Activated CD4-positive, alpha-beta T cell treated with anti-CD3 and anti-CD28 coated beads, Interleukin-2, amount 50 U/mL, for 16 hours (primary cell): ENCODE data around the gene CCDC190.
"Not testable (repeated sequence)": the region's sequence is repeated elsewhere in the genome, so short reads cannot be mapped to it uniquely, and the experiment has no call there.

Source experiments
- DNase-seq: peaks from one replicate; pipeline ENCODE4 v3.0.0-alpha.2; 2020

CCDC190 gene

GRCh38 chr1:162823771-162824525 lies 37.0 kb downstream of the CCDC190 start:
- DNase-seq: no peak

- peak; percentile 43 for DNase-seq
These were observed 37.7 kb downstream of the CCDC190 start for GRCh38 chr1:162823231-162823630.

- DNase-seq: peak; percentile 14
These were observed 38.4 kb downstream of the CCDC190 start for GRCh38 chr1:162822391-162823200.

GRCh38 chr1:162818666-162819065 lies 42.3 kb downstream of the CCDC190 start:
- not testable (repeated sequence) for DNase-seq

- not testable (repeated sequence) for DNase-seq
These were observed 42.8 kb downstream of the CCDC190 start for GRCh38 chr1:162818136-162818535.

- not testable (repeated sequence) for DNase-seq
These were observed 48.6 kb downstream of the CCDC190 start for GRCh38 chr1:162812357-162812756.

GRCh38 chr1:162807503-162807902 lies 53.5 kb downstream of the CCDC190 start:
- DNase-seq: not testable (repeated sequence)
